Stimulated activated CD8-positive, alpha-beta memory T cell treated with anti-CD3 and anti-CD28 coated beads, Interleukin-12 subunit alpha, Interleukin-12 subunit beta, amount 100 ng/mL, for 1 hour (primary cell): ENCODE measurements around the gene KIF2C.
"Not testable (repeated sequence)": the region's sequence is repeated elsewhere in the genome, so short reads cannot be mapped to it uniquely, and the experiment has no call there.

ENCODE experiments used
- DNase-seq: peaks from one replicate; pipeline ENCODE4 v3.0.0-alpha.2; 2020; ENCODE audit warnings: low read depth

KIF2C gene

GRCh38 chr1:44812822-44813543 is 73.3 kb downstream of the KIF2C start:
- no peak for DNase-seq

- DNase-seq: not testable (repeated sequence)
Observed at GRCh38 chr1:44815926-44816325, 76.3 kb downstream of the KIF2C start.

GRCh38 chr1:44817307-44817706 is 77.7 kb downstream of the KIF2C start:
- DNase-seq: no peak
